ENCODE measurements around the gene OSBPL1A.

The OSBPL1A gene

DNA sequence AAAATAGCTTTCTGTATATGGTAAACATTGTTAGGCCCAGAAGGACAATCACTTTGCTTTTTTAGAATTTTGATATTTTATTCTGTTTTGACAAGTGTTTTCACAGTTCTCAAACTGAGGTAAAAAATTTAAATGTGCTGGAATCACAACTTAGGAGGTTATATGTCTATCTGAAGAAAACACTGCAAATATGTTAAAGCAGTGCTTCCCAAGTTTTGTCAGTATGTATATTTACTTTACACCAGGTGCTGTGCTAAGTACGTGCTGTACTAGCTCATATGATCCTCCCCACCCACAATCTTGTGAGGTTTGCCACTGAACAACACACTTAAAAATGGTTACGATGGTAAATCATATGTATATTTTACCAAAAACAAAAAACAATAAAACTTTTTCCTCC is 134.6 kb downstream of the OSBPL1A start:
- no peak for DNase-seq

DNA sequence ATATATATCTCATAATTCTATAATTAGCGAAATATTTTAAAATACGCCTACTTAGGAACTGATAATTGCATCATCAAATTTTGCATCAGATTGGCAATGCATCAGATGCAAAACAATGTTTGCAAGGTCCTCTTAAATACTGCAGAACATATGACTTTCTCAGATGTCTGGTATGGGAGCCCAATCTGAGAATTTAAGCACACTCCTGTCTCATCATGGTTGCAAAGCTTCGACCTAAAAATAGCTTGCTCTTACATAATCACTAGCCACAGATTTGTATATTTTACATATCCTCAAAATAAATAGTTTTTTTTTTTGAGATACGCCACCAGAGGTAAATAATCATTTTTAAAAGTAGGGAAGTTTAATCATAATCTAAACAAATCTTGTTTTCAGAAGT is 135.5 kb downstream of the OSBPL1A start:
- no peak for DNase-seq

DNA sequence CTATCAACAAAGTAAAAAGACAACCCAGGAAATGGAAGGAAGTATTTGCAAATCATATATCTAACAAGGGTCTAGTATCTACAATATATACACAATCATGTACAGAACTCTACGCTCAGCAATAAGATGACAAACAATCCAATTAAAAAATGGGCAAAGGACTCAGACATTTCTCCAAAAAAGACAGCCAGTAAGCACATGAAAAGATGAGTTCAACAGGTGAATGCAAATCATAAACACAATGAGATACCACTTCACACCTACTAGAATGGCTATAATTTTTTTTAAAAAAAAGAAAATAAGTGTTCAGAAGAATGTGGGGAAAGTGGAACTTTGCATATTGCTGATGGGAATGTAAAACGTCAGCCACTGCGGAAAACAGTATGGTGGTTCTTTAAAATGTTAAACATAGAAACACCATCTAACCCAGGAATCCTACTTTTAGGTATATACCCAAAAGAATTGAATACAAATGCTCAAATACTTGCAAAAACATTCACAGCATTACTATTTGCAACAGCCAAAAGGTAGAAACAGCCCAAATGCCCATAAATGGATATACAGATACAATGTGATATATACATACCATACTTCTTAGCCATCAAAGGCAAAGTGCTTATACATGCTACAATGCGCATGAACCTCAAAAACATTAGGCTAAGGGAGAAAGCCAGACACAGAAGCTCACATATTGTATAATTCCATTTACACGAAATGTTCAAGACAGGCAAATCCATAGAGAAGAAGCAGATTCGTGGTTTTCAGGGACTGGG is 137.6 kb downstream of the OSBPL1A start:
- DNase-seq: no peak

DNA sequence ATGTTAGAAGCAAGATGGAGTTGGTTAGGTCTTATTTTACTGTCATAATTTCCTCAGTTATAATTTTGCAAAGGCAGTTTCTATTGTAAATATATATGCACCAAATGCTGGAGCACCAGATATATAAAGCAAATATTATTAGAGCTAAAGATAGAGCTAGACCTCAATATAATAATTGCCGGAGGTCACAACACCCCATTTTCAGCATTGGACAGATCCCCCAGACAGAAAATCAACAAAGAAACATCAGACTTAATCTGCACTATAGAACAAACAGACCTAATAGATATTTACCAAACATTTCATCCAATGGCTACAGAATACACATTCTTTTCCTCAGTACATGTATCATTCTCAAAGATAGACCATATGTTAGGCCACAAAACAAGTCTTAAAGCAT is 143.6 kb downstream of the OSBPL1A start:
- DNase-seq: no peak

DNA sequence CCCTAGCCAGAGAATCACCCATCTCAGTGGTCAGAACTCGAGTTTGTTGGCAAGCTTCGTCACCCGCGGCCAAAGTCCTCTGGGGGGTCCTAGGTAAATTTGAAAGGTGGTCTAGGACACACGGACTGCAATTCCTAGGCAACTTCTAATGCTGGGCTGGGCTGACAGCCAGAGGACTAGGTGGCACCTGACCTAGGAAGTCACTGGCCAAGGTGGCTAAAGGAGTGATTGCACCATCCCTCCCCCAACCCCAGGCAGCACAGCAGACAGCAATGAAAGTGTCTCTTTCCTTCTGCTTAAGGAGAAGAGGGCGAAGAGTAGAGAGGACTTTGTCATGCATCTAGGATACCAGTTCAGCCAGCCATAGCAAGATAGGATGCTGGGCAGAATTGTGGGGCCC is 147.9 kb downstream of the OSBPL1A start:
- DNase-seq: no peak

DNA sequence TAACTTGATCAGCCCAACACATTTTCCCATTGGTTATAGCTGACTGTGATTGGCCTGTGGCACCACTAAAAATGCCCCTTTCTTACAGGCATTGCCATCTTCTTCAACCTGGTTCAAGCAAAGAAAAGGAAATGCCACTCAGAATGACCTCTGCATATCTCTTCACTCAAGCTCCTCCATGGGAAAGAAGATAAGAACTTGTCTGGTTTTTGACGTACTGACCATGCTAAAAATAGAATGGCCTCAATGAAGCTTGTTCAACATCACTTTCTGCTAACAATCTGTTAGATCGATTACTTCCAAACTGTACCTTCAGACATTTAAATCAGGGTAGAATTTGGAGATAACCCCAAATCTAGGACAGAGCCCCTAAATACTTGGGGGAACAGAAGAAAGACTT is 149.3 kb downstream of the OSBPL1A start:
- DNase-seq: no peak

DNA sequence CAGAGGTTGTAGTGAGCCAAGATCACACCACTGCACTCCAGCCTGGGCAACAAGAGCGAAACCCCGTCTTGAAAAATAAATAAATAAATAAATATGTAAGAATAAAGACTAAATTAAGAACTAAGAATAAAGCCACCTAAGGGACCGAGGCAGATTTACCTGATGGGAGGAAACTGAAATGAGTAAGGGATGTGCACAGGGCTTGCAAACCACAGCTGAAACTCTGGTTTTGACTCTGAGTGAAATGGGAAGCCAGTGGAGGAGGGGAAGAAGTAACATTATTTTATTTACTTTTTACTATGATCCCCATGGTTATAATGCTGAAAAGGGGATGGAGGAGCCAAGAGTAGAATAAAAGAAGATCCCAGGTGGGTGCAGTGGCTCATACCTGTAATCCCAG is 151.5 kb downstream of the OSBPL1A start:
- DNase-seq: no peak

DNA sequence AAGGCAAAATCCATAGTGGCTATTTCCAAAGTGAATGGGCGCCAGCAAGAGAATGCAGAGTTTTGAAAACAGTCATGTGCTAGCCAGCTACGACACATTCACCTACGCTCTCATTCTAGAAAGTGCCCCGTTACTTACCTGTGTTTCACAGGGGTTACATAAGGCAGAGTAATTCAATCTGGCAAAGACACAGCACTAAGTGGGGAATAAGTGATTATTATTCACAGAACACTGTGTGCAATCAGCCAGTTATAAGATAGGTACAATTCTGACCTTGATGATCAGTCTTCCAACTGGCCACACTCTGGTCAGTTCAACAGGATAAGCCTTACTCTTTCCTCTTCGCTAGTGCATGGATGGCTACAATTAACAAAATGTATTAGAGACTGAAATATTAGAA is 152.9 kb downstream of the OSBPL1A start:
- no peak for DNase-seq

DNA sequence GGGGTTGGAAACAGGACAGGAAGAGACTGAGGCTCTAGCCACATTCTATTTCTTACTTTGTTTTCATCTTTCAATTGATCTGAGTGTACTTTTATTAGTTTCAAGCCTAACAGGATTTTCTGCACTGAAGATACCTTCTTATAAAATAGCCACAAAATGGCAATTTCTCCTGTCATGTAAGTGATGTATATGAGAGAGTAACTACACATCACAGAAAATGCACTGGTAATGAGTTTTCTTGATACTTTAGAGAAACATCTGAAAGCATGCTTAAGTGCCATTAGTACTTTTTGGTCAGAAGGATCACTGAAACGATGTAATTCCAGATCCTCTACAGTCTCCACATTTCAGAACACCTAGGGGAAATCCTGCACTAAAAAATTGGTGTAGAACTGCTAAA is 153.9 kb downstream of the OSBPL1A start:
- DNase-seq: no peak

DNA sequence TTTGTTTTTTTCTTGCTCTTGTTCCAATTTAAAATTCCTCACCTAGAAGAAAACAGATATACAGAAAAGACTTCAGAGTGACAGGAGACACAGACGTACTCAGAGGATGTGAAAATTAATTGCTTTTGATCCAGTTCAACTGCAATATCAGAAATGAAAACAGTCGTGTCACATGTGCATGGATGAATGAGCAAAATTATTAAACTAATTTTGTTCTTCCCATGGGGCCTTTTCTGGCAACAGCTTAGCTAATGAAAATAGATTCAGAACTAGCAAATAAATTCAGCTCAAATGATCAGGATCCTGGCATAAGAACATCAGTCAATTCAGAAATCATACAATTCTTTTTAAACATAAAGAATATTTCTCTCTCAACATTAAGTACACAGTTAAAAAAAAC is 158.3 kb downstream of the OSBPL1A start:
- no peak for DNase-seq

DNA sequence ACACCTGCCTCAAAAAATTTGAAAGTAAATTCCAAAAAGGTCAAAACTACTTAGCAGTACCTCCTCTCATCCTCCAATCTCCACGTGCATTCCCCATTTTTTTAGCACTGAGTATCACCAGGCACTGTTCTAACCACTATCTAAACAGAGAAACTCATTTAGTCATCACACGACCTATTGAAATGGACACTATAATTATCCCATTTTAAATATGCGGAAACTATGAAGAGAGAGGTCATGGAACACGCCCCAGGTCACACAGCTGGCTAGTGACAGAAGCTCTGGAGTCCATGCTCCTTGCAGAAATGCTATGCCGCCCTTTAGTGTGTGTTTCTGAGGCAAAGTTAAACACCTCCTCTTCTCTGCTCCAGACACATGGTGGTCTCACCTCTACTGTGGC is 159.2 kb downstream of the OSBPL1A start:
- no peak for DNase-seq

DNA sequence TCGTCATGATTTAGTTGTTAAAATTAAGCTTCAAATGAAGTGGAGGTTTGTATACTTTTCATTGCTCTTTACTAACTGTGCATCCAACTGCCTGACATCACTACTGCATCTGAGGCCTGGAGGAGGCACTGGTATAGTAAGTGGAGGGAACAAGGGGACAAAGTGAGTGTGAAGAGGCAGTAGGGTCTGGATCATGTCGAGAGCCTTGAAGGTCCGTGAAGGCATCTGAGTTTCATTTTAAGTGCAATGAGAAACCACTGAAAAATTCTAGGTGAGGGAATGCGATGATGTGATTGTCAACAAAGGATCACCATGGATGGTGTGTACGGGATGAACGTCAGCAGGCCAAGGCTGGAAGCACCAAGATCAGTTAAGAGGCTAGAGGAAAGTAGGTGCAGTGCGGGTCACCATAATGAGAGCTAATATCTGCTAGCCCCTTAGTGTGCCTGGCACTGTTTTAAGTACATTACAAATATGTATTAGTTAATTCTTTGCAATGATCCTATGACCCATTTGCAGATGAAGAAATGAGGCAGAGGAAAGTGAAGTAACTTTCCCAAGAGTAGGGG is 162.7 kb downstream of the OSBPL1A start:
- no peak for DNase-seq

DNA sequence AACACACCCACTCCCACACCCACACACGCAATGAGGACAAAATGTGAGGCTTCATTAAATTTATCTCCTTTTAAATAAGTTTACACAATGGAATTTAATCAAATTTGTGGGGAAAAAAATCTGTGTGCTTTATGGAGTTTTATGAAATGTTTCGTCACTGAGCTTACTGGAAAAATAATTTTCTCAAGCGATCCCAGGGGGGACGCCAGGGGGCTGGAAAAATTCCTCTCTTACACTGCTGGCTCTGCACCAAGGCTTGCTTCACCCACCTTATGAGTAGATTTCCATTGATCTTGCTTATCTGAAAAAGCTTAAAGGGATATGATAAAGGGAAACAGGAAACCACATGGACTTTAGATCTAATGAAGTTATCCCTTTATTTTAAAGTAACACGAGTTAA is 163.3 kb downstream of the OSBPL1A start:
- no peak for DNase-seq

DNA sequence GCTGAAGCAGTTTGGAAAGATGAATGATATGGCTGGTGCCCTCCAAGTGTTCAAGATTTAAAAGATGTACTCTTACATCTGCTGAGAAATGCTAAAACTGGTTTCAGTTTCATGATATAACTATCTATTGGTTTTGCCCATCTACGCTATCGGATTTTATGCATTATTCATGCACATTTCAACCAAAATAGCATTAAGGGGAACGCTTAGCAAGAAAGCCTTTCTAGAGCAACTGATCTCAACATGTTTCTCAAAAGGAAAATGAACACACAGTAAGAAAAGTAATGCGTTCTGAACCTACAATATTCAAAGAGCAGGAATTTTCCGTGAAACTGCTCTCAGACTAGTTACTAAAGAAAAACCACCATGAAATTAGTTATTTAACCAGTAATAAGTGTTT is 164.8 kb downstream of the OSBPL1A start:
- DNase-seq: no peak

DNA sequence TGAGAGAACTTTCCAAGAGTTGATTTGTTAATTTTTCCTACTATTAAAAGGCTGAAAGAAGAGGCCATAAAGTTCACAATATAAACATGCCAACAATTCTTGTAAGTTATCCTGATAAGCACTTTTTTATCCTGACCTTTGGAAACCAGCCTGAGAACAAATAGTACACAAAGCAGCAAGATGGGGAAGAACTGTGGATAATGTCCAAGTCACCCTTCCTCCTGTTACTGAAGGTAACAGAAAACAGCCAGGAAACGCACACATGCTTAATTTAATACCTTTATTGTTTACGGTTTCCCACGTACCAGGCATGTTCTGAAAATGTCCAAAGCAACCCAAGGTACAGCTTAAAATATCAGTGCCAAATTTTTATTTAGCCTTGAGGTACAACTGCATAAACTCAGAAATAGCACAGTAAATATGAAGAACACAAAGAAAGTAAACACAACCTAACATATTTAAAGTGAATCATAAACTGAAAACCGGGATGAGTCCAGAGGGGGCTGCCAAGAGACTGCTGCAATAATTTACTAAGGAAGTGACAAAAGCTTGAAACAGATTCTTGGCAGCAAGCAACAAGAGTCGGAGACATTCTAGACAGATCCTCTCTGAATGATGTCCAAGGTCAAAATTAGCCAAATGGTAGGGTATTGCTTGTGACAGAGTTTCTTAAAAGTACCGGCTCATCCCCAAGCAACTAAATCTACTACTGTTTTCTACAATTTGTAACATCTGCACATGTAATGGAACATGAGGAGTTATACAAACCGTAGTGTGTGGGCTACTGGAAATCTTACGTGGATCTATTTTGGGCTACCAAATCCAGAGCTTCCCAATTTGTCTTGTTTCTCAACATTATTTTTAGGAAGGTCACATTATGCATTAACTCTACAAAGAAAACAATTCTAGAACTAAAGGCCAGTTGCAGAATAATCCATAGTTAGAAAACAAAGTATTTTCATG is 165.6 kb downstream of the OSBPL1A start:
- no peak for DNase-seq

DNA sequence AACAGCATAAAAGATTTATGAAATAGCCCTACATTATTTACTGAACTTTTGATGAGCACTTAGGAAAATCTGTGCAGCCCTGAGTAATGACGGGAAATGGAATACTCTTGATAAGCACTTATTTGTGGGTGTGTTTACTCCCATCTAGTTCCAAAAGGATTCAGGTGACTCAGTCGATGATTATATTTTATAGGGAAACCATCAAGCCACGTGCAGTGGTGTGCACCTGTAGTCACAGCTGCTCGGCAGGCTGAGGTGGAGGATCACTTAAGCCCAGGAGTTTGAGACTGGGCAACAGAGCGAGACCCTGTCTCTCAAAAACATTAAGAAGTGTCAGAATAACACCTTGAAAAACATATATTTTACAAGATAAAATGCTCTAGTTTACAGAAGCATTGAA is 166.9 kb downstream of the OSBPL1A start:
- no peak for DNase-seq

DNA sequence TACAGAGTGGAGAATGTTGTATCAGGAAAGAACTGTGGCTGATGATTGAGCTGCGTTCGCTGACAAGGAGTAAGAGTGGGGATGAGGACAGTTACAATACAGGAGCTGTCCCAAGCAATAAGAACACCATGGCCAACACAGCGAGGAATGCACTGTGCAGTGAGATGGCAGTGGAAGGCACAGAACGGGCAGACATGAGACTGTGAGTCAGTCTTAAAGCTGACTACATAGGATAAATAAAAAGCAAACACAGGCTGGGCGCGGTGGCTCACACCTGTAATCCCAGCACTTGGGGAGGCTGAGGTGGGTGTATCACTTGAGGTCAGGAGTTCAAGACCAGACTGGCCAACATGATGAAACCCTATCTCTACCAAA is 169.0 kb downstream of the OSBPL1A start:
- no peak for DNase-seq

DNA sequence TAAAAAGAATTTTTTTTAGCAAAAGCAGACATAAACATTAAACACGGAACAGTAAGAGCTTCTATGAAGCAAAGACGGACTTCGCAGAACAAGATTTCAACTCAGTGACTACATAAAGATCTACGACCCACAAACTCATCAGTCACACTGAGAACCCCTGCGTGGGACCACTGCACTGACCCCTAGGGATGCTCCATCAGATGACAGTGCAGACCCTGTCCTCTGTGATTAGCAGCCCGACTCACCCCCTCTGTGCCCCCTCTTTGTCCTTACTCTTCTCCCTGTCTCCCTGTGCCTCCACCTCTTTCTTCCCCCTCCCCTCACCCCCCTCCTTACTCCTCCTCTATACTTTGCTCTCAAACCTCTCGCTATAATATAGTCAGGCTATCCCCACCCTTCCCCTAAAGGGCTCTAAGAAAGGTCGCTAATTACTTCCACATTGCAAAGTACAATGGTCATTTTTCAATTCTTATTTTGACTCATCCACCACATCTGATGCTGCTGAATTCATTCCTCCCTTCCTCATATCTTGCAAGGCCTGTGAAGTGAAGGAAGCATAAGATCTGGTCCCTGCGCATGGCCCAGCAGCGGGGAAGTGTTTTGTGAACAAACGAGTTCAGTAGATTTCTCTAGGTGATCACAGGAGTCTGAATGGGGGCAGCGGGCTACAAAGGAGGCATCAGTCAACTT is 169.5 kb downstream of the OSBPL1A start:
- DNase-seq: no peak

DNA sequence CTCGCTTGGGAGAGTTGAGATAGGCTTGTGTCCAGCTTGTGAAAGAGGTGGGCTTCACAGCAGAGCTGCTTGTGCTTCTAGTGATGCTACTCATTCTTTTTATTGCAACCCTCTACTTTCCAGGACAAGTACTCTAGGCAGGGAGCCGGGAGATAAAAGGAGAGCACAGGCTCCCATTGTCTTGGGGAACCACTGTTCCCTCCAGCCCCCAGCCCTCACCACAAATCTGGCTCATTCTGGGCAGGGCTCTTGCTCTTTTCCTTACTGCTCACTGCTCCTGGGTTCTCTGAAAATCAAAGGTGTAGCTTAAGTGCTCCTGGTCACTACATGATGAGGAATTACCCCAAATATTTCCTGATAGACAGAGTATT is 177.3 kb downstream of the OSBPL1A start:
- no peak for DNase-seq

DNA sequence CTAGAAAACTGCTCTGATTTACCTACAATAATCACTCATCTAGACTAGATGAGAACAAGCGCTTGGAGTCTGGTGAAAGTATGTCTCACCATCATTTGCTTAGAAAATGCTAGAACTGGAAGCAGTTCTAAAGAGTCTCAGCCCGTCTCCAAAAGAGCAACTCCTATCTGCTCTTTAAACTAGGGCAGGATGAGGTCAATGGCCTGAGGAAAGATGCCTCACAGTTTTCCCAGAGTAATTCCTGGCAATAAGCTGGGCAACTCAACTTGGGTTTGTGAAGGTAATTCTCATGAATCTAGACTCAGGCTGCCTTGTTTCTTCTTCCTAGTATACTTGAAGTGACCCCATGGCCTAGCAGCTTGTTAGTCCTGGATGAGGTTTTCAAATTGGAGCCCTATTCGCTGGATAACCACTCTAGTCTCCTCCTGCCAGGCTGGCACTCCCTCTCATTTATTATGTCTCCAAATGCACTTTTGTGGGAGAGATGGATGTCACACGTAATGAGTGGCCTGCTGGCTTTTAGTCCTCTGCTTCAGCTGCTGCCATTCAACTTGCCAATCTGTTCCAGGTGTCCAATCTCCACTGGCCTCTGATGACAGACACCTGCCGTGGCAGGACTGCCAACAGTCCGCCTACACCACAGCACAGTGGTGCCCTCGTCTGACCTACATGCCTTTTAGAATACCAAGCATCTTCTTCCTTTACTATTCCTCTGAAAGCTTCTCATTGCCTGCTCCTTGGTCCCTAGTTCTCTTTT is 177.9 kb downstream of the OSBPL1A start:
- DNase-seq: no peak

DNA sequence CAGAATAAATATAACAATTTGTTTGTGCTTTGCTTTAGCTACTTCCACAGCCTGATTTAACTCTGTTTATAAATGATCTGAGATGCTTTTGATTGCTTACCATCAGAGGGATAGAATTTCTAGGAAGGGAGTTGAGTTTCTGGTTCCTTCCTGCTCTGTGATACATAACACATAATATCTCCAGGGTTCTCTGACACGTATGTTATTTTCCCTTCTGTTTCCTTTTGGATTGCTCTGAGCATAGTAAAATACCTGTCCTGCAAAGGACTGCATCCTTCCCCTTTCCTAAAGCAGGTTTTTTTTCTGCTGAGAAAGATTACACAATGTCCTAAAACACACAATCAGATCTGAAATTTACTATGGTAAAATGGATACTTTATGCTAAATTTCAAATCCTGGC is 182.7 kb downstream of the OSBPL1A start:
- no peak for DNase-seq

DNA sequence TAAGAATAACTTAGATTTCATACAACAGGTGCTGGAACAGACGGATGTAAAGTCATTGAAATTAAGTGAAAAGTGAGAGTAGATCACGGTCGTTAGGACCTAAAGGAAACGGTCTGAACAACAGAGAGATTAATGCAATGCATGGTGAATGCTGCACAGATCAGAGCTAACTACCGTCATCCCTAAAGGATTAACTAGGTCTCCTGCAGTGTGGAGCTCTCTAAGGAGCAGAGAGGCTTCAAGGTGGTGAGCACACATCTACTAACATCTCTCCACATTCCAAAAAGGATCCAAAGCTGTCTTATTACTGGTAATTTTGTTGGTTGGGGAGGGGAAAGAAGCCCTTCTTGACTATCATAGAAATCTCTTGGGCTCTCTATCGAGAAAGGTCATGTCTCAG is 183.5 kb downstream of the OSBPL1A start:
- no peak for DNase-seq

DNA sequence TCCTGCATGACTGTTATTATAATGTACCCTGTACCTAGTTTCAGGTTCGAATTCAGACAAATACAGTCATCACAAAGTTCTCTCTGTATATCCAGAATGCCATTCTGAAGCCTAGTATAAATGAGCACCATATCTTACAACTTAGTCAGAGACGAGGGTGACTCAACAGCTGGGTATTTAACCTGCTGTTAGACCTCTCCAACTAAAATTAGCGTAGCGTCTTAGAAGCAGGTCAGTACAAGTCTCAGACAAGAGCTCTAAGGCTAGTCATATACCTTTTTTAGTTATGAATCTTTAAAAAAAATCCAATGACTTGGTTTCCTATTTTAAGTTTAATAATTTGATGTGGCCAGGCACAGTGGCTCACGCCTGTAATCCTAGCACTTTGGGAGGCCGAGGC is 184.7 kb downstream of the OSBPL1A start:
- no peak for DNase-seq

All from NCI-H748 treated with DMSO at 0.1 percent for 48 hours (cell line).